ENCODE results near the gene PRDM16. TPM values are rescaled to one million over a fixed set of nuclear protein-coding genes. Genes with fewer than 3 reads are reported as not detected.

PRDM16 gene
- total and polyA plus RNA-seq, 2 of the 13 experiments (the other 11 are each of a cell fraction or from before 2014, with no cell fraction given), result 0.15 to 0.81 TPM

- TF ChIP-seq MED1 (CRISPR knock-in tag; IDR thresholded peaks at IDR 0.05) (peak; percentile 25; the same call in 1 of the 2 replicates), ZNF501 (CRISPR knock-in tag; IDR thresholded peaks at IDR 0.05) (no peak), ZNF563 (CRISPR knock-in tag; IDR thresholded peaks at IDR 0.05) (peak; percentile 53; the same call in 1 of the 2 replicates), ZNF75D (CRISPR knock-in tag; IDR thresholded peaks at IDR 0.05; ENCODE audit: borderline replicate concordance) (no peak), ESRRA (CRISPR knock-in tag; IDR thresholded peaks at IDR 0.05; ENCODE audit: low read depth) (no peak), SOX6 (IDR thresholded peaks at IDR 0.05) (no peak), SOX6 (CRISPR knock-in tag; IDR thresholded peaks at IDR 0.05) (no peak), ZNF567 (CRISPR knock-in tag; IDR thresholded peaks at IDR 0.05; ENCODE audit: borderline replicate concordance) (no peak), ZNF747 (CRISPR knock-in tag; IDR thresholded peaks at IDR 0.05; ENCODE audit: borderline replicate concordance) (no peak), ZNF367 (CRISPR knock-in tag; IDR thresholded peaks at IDR 0.05; ENCODE audit: borderline replicate concordance) (no peak), ZNF737 (CRISPR knock-in tag; IDR thresholded peaks at IDR 0.05; ENCODE audit: borderline replicate concordance) (no peak), ZNF136 (CRISPR knock-in tag; IDR thresholded peaks at IDR 0.05; ENCODE audit: low read depth) (no peak), ETV5 (CRISPR knock-in tag; IDR thresholded peaks at IDR 0.05; ENCODE audit: borderline replicate concordance) (no peak), CENPX (CRISPR knock-in tag; IDR thresholded peaks at IDR 0.05) (no peak), ZFYVE20 (CRISPR knock-in tag; IDR thresholded peaks at IDR 0.05; ENCODE audit: borderline replicate concordance, low read depth) (no peak), KDM5B (CRISPR knock-in tag; IDR thresholded peaks at IDR 0.05; ENCODE audit: borderline replicate concordance) (peak; percentile 2; the same call in 1 of the 2 replicates), ZNF292 (CRISPR knock-in tag; IDR thresholded peaks at IDR 0.05; ENCODE audit: borderline replicate concordance, low read depth) (0 out of 2 replicates have a peak, but pooled peaks have one; percentile 30), HNF4A (CRISPR knock-in tag; IDR thresholded peaks at IDR 0.05) (peak; percentile 87), ZNF615 (CRISPR knock-in tag; IDR thresholded peaks at IDR 0.05; ENCODE audit: borderline replicate concordance) (no peak)
- TF ChIP-seq, protein P1, sequence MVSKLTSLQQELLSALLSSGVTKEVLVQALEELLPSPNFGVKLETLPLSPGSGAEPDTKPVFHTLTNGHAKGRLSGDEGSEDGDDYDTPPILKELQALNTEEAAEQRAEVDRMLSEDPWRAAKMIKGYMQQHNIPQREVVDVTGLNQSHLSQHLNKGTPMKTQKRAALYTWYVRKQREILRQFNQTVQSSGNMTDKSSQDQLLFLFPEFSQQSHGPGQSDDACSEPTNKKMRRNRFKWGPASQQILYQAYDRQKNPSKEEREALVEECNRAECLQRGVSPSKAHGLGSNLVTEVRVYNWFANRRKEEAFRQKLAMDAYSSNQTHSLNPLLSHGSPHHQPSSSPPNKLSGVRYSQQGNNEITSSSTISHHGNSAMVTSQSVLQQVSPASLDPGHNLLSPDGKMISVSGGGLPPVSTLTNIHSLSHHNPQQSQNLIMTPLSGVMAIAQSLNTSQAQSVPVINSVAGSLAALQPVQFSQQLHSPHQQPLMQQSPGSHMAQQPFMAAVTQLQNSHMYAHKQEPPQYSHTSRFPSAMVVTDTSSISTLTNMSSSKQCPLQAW (CRISPR knock-in tag; IDR thresholded peaks at IDR 0.05), result no peak
- TF ChIP-seq, protein P2, sequence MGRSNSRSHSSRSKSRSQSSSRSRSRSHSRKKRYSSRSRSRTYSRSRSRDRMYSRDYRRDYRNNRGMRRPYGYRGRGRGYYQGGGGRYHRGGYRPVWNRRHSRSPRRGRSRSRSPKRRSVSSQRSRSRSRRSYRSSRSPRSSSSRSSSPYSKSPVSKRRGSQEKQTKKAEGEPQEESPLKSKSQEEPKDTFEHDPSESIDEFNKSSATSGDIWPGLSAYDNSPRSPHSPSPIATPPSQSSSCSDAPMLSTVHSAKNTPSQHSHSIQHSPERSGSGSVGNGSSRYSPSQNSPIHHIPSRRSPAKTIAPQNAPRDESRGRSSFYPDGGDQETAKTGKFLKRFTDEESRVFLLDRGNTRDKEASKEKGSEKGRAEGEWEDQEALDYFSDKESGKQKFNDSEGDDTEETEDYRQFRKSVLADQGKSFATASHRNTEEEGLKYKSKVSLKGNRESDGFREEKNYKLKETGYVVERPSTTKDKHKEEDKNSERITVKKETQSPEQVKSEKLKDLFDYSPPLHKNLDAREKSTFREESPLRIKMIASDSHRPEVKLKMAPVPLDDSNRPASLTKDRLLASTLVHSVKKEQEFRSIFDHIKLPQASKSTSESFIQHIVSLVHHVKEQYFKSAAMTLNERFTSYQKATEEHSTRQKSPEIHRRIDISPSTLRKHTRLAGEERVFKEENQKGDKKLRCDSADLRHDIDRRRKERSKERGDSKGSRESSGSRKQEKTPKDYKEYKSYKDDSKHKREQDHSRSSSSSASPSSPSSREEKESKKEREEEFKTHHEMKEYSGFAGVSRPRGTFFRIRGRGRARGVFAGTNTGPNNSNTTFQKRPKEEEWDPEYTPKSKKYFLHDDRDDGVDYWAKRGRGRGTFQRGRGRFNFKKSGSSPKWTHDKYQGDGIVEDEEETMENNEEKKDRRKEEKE (IDR thresholded peaks at IDR 0.05), result no peak
- TF ChIP-seq, protein P3, sequence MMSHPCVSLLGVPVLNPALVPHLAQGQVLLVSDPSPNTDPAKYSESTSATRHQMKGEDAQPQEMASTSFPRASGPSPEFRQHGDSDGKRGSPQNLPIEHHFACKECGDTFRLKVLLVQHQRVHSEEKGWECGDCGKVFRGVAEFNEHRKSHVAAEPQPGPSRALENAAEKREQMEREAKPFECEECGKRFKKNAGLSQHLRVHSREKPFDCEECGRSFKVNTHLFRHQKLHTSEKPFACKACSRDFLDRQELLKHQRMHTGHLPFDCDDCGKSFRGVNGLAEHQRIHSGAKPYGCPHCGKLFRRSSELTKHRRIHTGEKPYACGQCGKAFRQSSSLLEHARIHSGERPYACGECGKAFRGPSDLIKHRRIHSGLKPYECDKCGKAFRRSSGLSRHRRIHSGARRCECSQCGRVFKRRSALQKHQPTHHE (CRISPR knock-in tag; IDR thresholded peaks at IDR 0.05; ENCODE audit: borderline replicate concordance), result no peak
- TF ChIP-seq, protein P4, sequence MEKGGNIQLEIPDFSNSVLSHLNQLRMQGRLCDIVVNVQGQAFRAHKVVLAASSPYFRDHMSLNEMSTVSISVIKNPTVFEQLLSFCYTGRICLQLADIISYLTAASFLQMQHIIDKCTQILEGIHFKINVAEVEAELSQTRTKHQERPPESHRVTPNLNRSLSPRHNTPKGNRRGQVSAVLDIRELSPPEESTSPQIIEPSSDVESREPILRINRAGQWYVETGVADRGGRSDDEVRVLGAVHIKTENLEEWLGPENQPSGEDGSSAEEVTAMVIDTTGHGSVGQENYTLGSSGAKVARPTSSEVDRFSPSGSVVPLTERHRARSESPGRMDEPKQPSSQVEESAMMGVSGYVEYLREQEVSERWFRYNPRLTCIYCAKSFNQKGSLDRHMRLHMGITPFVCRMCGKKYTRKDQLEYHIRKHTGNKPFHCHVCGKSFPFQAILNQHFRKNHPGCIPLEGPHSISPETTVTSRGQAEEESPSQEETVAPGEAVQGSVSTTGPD (CRISPR knock-in tag; IDR thresholded peaks at IDR 0.05), result no peak
These were observed 287.9 kb downstream of the PRDM16 start (continued) for GRCh38 chr1:3356827-3357460.
